GM23338 (cell line): ENCODE measurements around the gene PIGU. TPM values are rescaled to one million over a fixed set of nuclear protein-coding genes. Genes with fewer than 3 reads are reported as not detected.

Experiments
- ATAC-seq: fragments of 200-7000 bp; cut with Tn5 transposase; 3 replicates; pipeline ENCODE4 v1.9.1; 2020
- DNase-seq: peaks from one replicate; pipeline ENCODE4 v3.0.0-alpha.2; 2015; ENCODE audit warnings: low spot score
- H2AFZ ChIP-seq: fragments of 200-600 bp; sonication (generic); 2 replicates; pipeline ENCODE4 v1.8.0; 2016; ENCODE audit warnings: antibody characterized with exemption, mild to moderate bottlenecking, moderate library complexity
- H3F3A ChIP-seq: fragments of 200-600 bp; sonication (generic); replicated peaks from 2 replicates; pipeline ENCODE4 v1.8.0; 2017; ENCODE audit warnings: antibody characterized with exemption, mixed run types, low read depth
- H3K27ac ChIP-seq: fragments of 200-600 bp; sonication (generic); 2 replicates; pipeline ENCODE4 v1.6.1; 2016; ENCODE audit warnings: low read depth
- H3K27me3 ChIP-seq: fragments of 200-600 bp; sonication (generic); 2 replicates; pipeline ENCODE4 v1.8.0; 2016; ENCODE audit warnings: mild to moderate bottlenecking, mixed run types, moderate library complexity; ENCODE audit not compliant: insufficient read depth
- H3K36me3 ChIP-seq: fragments of 200-600 bp; sonication (generic); 2 replicates; pipeline ENCODE4 v1.8.0; 2016; ENCODE audit warnings: mild to moderate bottlenecking; ENCODE audit not compliant: insufficient read depth
- H3K4me1 ChIP-seq: fragments of 200-600 bp; sonication (generic); 2 replicates; pipeline ENCODE4 v1.8.0; 2016; ENCODE audit warnings: mild to moderate bottlenecking, moderate library complexity; ENCODE audit not compliant: insufficient read depth
- H3K4me2 ChIP-seq: fragments of 200-600 bp; sonication (generic); 2 replicates; pipeline ENCODE4 v1.7.1; 2017; ENCODE audit warnings: mixed run types
- H3K4me3 ChIP-seq: fragments of 200-600 bp; sonication (generic); 2 replicates; pipeline ENCODE4 v1.6.1; 2016; ENCODE audit warnings: mixed run types
- H3K79me2 ChIP-seq: fragments of 200-600 bp; sonication (generic); replicated peaks from 2 replicates; pipeline ENCODE4 v1.8.0; 2017; ENCODE audit warnings: mild to moderate bottlenecking; ENCODE audit not compliant: insufficient read depth
- H3K9me2 ChIP-seq: fragments of 200-600 bp; sonication (generic); 2 replicates; pipeline ENCODE4 v1.8.0; 2017; ENCODE audit not compliant: insufficient read depth
- H4K20me1 ChIP-seq: fragments of 200-600 bp; sonication (generic); replicated peaks from 2 replicates; pipeline ENCODE4 v1.8.0; 2017; ENCODE audit warnings: mild to moderate bottlenecking; ENCODE audit not compliant: insufficient read depth
- H3K27ac Mint-ChIP-seq: 2 replicates; pipeline ENCODE4 v1.8.0; 2020; ENCODE audit warnings: inconsistent platforms, mild to moderate bottlenecking, moderate library complexity, mixed read lengths
- H3K27me3 Mint-ChIP-seq: 3 replicates; pipeline ENCODE4 v1.8.0; 2022; ENCODE audit warnings: low read depth, mild to moderate bottlenecking, moderate library complexity, mixed read lengths, inconsistent platforms; ENCODE audit not compliant: insufficient read depth, poor library complexity
- H3K36me3 Mint-ChIP-seq: 3 replicates; pipeline ENCODE4 v1.8.0; 2021; ENCODE audit warnings: low read depth, mild to moderate bottlenecking, inconsistent platforms, moderate library complexity, mixed read lengths
- H3K4me1 Mint-ChIP-seq: 3 replicates; pipeline ENCODE4 v1.8.0; 2020; ENCODE audit warnings: mild to moderate bottlenecking, inconsistent platforms, mixed read lengths
- H3K4me3 Mint-ChIP-seq: 3 replicates; pipeline ENCODE4 v1.8.0; 2021; ENCODE audit warnings: moderate library complexity, mild to moderate bottlenecking, inconsistent platforms, mixed read lengths
- H3K9me3 Mint-ChIP-seq: 3 replicates; pipeline ENCODE4 v1.8.0; 2020; ENCODE audit warnings: moderate library complexity, mild to moderate bottlenecking, inconsistent platforms, mixed read lengths
- CREB1 ChIP-seq: fragments of 250-450 bp; sonication (Bioruptor Pico); IDR thresholded peaks from 2 replicates; pipeline ENCODE4 v1.5.0; 2020; ENCODE audit warnings: low read depth, mild to moderate bottlenecking, moderate library complexity
- ETS1 ChIP-seq: IDR thresholded peaks from 2 replicates; pipeline ENCODE4 v1.6.1; 2016; ENCODE audit warnings: antibody characterized with exemption
- EZH2 ChIP-seq: fragments of 200-600 bp; sonication (generic); IDR thresholded peaks from one replicate; pipeline ENCODE4 v1.8.0; 2017; ENCODE audit warnings: antibody characterized with exemption, mild to moderate bottlenecking, low read depth; ENCODE audit not compliant: unreplicated experiment
- EZH2phosphoT487 ChIP-seq: fragments of 200-600 bp; sonication (generic); IDR thresholded peaks from one replicate; pipeline ENCODE4 v1.8.1; 2018; ENCODE audit warnings: antibody characterized with exemption; ENCODE audit not compliant: unreplicated experiment
- JUNB ChIP-seq: IDR thresholded peaks from one replicate; pipeline ENCODE4 v1.6.1; 2016; ENCODE audit warnings: antibody characterized with exemption; ENCODE audit not compliant: unreplicated experiment
- NANOG ChIP-seq: IDR thresholded peaks from 2 replicates; pipeline ENCODE4 v1.6.1; 2016; ENCODE audit warnings: antibody characterized with exemption, borderline replicate concordance
- POLR2AphosphoS5 ChIP-seq: IDR thresholded peaks from 2 replicates; pipeline ENCODE4 v1.6.1; 2016; ENCODE audit warnings: antibody characterized with exemption, low read depth
- STAT1 ChIP-seq: IDR thresholded peaks from one replicate; pipeline ENCODE4 v1.6.1; 2016; ENCODE audit warnings: antibody characterized with exemption; ENCODE audit not compliant: unreplicated experiment
- ZNF114 ChIP-seq: fragments of 250-450 bp; sonication (Bioruptor Pico); IDR thresholded peaks from 2 replicates; pipeline ENCODE4 v1.5.0; 2020; ENCODE audit warnings: mild to moderate bottlenecking, moderate library complexity
- polyA plus RNA-seq: library from polyadenylated mRNA; unstranded; fragments of >200 nt; fragmentation: Nextera tagmentation; extraction: Ambion mirVana; gene quantifications from 2 replicates; pipeline ENCODE4 v1.2.1, GENCODE V29; 2016
- total RNA-seq: library from RNA; depleted of rRNA; stranded (reverse); fragments of >200 nt; shearing (Covaris generic); gene quantifications from 2 replicates; pipeline ENCODE4 v1.2.3, GENCODE V29; 2014
- TF ChIP-seq, protein P1 (sequence below): IDR thresholded peaks from one replicate; pipeline ENCODE4 v1.6.1; 2018; ENCODE audit warnings: antibody characterized with exemption; ENCODE audit not compliant: unreplicated experiment

Gene PIGU
- total and polyA plus RNA-seq, 2 experiments from 2014 or later = 24.3 to 28.9 TPM

DNA sequence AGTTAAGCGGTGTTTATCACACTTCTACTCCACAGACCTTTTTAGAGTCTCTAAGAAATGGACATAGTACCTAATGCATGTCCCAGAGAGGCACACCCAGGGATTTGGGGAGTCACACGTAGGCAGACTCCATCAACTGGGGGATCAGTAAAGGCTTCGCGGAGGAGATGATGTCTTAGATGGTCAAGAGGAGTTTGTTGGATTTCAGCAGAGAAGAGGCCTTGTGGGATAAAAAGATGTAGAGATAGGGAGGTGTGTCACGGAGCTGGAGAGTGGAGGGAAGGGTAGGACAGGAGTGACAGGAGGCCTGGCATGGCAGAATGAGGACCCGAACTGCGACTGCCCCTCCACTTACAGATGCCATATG is 151.6 kb downstream of the PIGU start:
- Histone ChIP-seq H3K9me2 (no peaks in the 10 kb centered on the region), H3K4me2 (no peak overlapping the region), H3F3A (no peaks in the 10 kb centered on the region; the same call in 1 of the 2 replicates), H3K79me2 (peaks cover 51% of the 10 kb centered on the region), H3K4me3 (no peak overlapping the region), H4K20me1 (peaks cover 48% of the 10 kb centered on the region), H3K4me1 (no peaks in the 10 kb centered on the region; the same call in 1 of the 2 replicates), H2AFZ (no peak overlapping the region), H3K36me3 (peaks cover 5% of the 10 kb centered on the region; the same call in 1 of the 2 replicates), H3K27me3 (no peaks in the 10 kb centered on the region), H3K27ac (0 out of 2 replicates have a peak overlapping the region, but pooled peaks have one; percentile 14)
- no peak for DNase-seq
- H3K4me1 Mint-ChIP-seq = peaks cover 8% of the 10 kb centered on the region
- H3K27me3 Mint-ChIP-seq = peaks cover 4% of the 10 kb centered on the region
- peaks cover 40% of the 10 kb centered on the region for H3K36me3 Mint-ChIP-seq
- no peaks in the 10 kb centered on the region for H3K9me3 Mint-ChIP-seq
- no peak overlapping the region for H3K27ac Mint-ChIP-seq
- TF ChIP-seq, protein P1, sequence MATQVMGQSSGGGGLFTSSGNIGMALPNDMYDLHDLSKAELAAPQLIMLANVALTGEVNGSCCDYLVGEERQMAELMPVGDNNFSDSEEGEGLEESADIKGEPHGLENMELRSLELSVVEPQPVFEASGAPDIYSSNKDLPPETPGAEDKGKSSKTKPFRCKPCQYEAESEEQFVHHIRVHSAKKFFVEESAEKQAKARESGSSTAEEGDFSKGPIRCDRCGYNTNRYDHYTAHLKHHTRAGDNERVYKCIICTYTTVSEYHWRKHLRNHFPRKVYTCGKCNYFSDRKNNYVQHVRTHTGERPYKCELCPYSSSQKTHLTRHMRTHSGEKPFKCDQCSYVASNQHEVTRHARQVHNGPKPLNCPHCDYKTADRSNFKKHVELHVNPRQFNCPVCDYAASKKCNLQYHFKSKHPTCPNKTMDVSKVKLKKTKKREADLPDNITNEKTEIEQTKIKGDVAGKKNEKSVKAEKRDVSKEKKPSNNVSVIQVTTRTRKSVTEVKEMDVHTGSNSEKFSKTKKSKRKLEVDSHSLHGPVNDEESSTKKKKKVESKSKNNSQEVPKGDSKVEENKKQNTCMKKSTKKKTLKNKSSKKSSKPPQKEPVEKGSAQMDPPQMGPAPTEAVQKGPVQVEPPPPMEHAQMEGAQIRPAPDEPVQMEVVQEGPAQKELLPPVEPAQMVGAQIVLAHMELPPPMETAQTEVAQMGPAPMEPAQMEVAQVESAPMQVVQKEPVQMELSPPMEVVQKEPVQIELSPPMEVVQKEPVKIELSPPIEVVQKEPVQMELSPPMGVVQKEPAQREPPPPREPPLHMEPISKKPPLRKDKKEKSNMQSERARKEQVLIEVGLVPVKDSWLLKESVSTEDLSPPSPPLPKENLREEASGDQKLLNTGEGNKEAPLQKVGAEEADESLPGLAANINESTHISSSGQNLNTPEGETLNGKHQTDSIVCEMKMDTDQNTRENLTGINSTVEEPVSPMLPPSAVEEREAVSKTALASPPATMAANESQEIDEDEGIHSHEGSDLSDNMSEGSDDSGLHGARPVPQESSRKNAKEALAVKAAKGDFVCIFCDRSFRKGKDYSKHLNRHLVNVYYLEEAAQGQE = no peak
- TF ChIP-seq ZNF114 (CRISPR knock-in tag) = no peak
- ATAC-seq = no peak
- H3K4me3 Mint-ChIP-seq = no peak overlapping the region

DNA sequence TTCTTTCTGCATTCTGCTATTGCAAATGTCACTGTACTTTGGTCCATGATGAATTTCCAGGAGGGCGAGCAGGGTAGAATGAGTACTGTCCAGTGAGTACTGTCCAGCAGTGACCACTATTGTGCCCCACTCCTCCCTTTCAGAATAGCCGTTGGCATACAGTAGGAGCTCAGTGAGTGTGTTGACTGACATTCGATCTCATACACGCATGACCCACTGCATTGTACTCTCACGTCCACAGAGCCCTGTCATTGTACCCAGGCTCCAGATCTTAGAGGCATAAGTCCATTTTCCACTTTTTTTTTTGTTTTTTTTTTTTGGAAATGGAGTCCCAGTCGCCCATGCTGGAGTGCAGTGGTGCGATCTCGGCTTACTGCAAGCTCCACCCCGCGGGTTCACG is 152.5 kb downstream of the PIGU start:
- no peaks in the 10 kb centered on the region for H3K9me3 Mint-ChIP-seq
- H3K79me2 ChIP-seq = peaks cover 60% of the 10 kb centered on the region
- no peaks in the 10 kb centered on the region for H3K9me2 ChIP-seq
- peaks cover 4% of the 10 kb centered on the region for H3K27me3 Mint-ChIP-seq
- H3K4me1 Mint-ChIP-seq = peaks cover 8% of the 10 kb centered on the region
- H3K27me3 ChIP-seq = no peaks in the 10 kb centered on the region
- no peak overlapping the region for H3K27ac Mint-ChIP-seq
- H3K36me3 Mint-ChIP-seq = peaks cover 33% of the 10 kb centered on the region
- H3K36me3 ChIP-seq = peaks cover 5% of the 10 kb centered on the region
- H3K27ac ChIP-seq = no peak overlapping the region
- peaks cover 55% of the 10 kb centered on the region for H4K20me1 ChIP-seq
- no peak for DNase-seq
- no peaks in the 10 kb centered on the region; the same call in 1 of the 2 replicates for H3K4me1 ChIP-seq
- no peak for ATAC-seq
- no peak overlapping the region for H3K4me3 ChIP-seq
- no peaks in the 10 kb centered on the region; the same call in 1 of the 2 replicates for H3F3A ChIP-seq
- no peak overlapping the region for H3K4me2 ChIP-seq
- no peak overlapping the region for H3K4me3 Mint-ChIP-seq
- H2AFZ ChIP-seq = no peak overlapping the region
- TF ChIP-seq ZNF114 (CRISPR knock-in tag) (no peak), NANOG (no peak), CREB1 (CRISPR knock-in tag) (no peak), EZH2 (no peak), JUNB (no peak), POLR2AphosphoS5 (no peak), EZH2phosphoT487 (no peak), ETS1 (no peak), STAT1 (no peak)
- TF ChIP-seq, protein P1 = no peak
